ENCODE data around the gene GNG12. TPM values are rescaled to one million over a fixed set of nuclear protein-coding genes. Genes with fewer than 3 reads are reported as not detected.

GNG12 gene
- total and polyA plus RNA-seq, 2 donors (not counting 1 experiment from before 2014, with no cell fraction given), result not detected

GRCh38 chr1:67750691-67751054 is 82.6 kb downstream of the GNG12 start:
- Histone ChIP-seq H2AFZ (ENCODE audit: insufficient read depth, low read depth, low read length, poor library complexity, severe bottlenecking) (no peak overlapping the region), H3K4me1 (ENCODE audit: control insufficient read depth in 2 of 2, insufficient read depth in 2 of 2, low read length in 2 of 2) (peaks cover 7 to 8% of the 10 kb centered on the region in 2 donors), H3K4me2 (replicated peaks; ENCODE audit: low read depth, low read length, poor library complexity, severe bottlenecking) (no peak overlapping the region), H3K9me3 (ENCODE audit: control extremely low read depth in 1 of 3, control insufficient read depth in 2 of 3, insufficient read depth in 1 of 3, low read length in 2 of 3) (no peaks in the 10 kb centered on the region), H3K36me3 (replicated peaks in 1 of 2; ENCODE audit: control extremely low read depth in 1 of 2, control insufficient read depth in 1 of 2, extremely low read depth in 1 of 2, insufficient read depth in 2 of 2, low read length in 1 of 2) (no peaks in the 10 kb centered on the region), H4K20me1 (ENCODE audit: control insufficient read depth, insufficient read depth, low read length, poor library complexity, severe bottlenecking) (no peaks in the 10 kb centered on the region), H3K79me2 (ENCODE audit: control insufficient read depth, insufficient read depth, low read length) (no peaks in the 10 kb centered on the region), H3K9ac (ENCODE audit: low read length) (no peak overlapping the region), H3K27ac (ENCODE audit: low read length in 2 of 2) (no peak overlapping the region), H3K4me3 (ENCODE audit: control extremely low read depth in 1 of 5, extremely low read depth in 1 of 5, insufficient read depth in 1 of 5, low read depth in 2 of 5, low read length in 4 of 5) (no peak overlapping the region), H3K27me3 (replicated peaks in 1 of 4; ENCODE audit: control extremely low read depth in 1 of 4, control insufficient read depth in 3 of 4, insufficient read depth in 4 of 4, low read length in 3 of 4) (peaks cover 0 to 11% (median 0%) of the 10 kb centered on the region in 4 experiments)
- intact Hi-C loops (cut with micrococcal nuclease), result no loop called here
- no CpG with 5 or more reads among the region's 1 CpG for WGBS (ENCODE audit: insufficient coverage)
- TF ChIP-seq EZH2 (IDR thresholded peaks at IDR 0.05; ENCODE audit: borderline replicate concordance, insufficient read depth, low read depth, low read length, poor library complexity, severe bottlenecking) (no peak), CTCF (IDR thresholded peaks at IDR 0.05) (no peak)
- Mint-ChIP-seq H3K9me3 (ENCODE audit: insufficient read depth) (no peaks in the 10 kb centered on the region), H3K27ac (no peak overlapping the region), H3K4me1 (peaks cover 10% of the 10 kb centered on the region), H3K27me3 (peaks cover 17% of the 10 kb centered on the region), H3K4me3 (no peak overlapping the region)
- POLR2A ChIA-PET, result no interaction called here
- no peak for DNase-seq
- CTCF ChIA-PET, result interaction anchor here (2.4 kb wide), 1 partner anchor 10 kb away, joined by 9 read pairs; no protein-coding TSS in a partner anchor
- ATAC-seq (ENCODE audit: low read depth), result no peak

GRCh38 chr1:67749844-67750690 is 83.2 kb downstream of the GNG12 start:
- intact Hi-C loops (cut with micrococcal nuclease), result no loop called here
- WGBS (ENCODE audit: insufficient coverage), result 14% methylated on average over 2 of the region's 8 CpGs
- Histone ChIP-seq H2AFZ (ENCODE audit: insufficient read depth, low read depth, low read length, poor library complexity, severe bottlenecking) (no peak overlapping the region), H3K36me3 (replicated peaks in 1 of 2; ENCODE audit: control extremely low read depth in 1 of 2, control insufficient read depth in 1 of 2, extremely low read depth in 1 of 2, insufficient read depth in 2 of 2, low read length in 1 of 2) (no peaks in the 10 kb centered on the region), H3K9ac (ENCODE audit: low read length) (no peak overlapping the region), H3K27ac (ENCODE audit: low read length in 2 of 2) (no peak overlapping the region), H3K79me2 (ENCODE audit: control insufficient read depth, insufficient read depth, low read length) (no peaks in the 10 kb centered on the region), H4K20me1 (ENCODE audit: control insufficient read depth, insufficient read depth, low read length, poor library complexity, severe bottlenecking) (no peaks in the 10 kb centered on the region), H3K27me3 (replicated peaks in 1 of 4; ENCODE audit: control extremely low read depth in 1 of 4, control insufficient read depth in 3 of 4, insufficient read depth in 4 of 4, low read length in 3 of 4) (peaks cover 0 to 11% (median 0%) of the 10 kb centered on the region in 4 experiments), H3K4me1 (ENCODE audit: control insufficient read depth in 2 of 2, insufficient read depth in 2 of 2, low read length in 2 of 2) (peaks cover 2 to 5% of the 10 kb centered on the region in 2 donors), H3K4me3 (ENCODE audit: control extremely low read depth in 1 of 5, extremely low read depth in 1 of 5, insufficient read depth in 1 of 5, low read depth in 2 of 5, low read length in 4 of 5) (no peak overlapping the region), H3K4me2 (replicated peaks; ENCODE audit: low read depth, low read length, poor library complexity, severe bottlenecking) (no peak overlapping the region), H3K9me3 (ENCODE audit: control extremely low read depth in 1 of 3, control insufficient read depth in 2 of 3, insufficient read depth in 1 of 3, low read length in 2 of 3) (no peaks in the 10 kb centered on the region)
- Mint-ChIP-seq H3K27me3 (peaks cover 17% of the 10 kb centered on the region), H3K4me1 (peaks cover 4% of the 10 kb centered on the region), H3K4me3 (no peak overlapping the region), H3K27ac (no peak overlapping the region), H3K9me3 (ENCODE audit: insufficient read depth) (no peaks in the 10 kb centered on the region)
- DNase-seq (no peak), ATAC-seq (ENCODE audit: low read depth) (no peak)
- CTCF ChIA-PET, result no interaction called here
- POLR2A ChIA-PET, result no interaction called here
- TF ChIP-seq EZH2 (IDR thresholded peaks at IDR 0.05; ENCODE audit: borderline replicate concordance, insufficient read depth, low read depth, low read length, poor library complexity, severe bottlenecking) (no peak), CTCF (IDR thresholded peaks at IDR 0.05) (no peak)
